GM10847 (cell line): ENCODE results near the gene CCDC141.

ENCODE experiments used
- POLR2A ChIP-seq: IDR thresholded peaks from 2 replicates; pipeline ENCODE4 v1.6.1; 2011; ENCODE audit not compliant: insufficient read length; ENCODE audit errors: extremely low read depth

The CCDC141 gene

GRCh38 chr2:178994264-178994663 lies 55.7 kb downstream of the CCDC141 start:
- no peak for TF ChIP-seq POLR2A

- no peak for TF ChIP-seq POLR2A
Measured at GRCh38 chr2:178993788-178994187, 56.1 kb downstream of the CCDC141 start.

- no peak for TF ChIP-seq POLR2A
Measured at GRCh38 chr2:178990533-178991241, 59.2 kb downstream of the CCDC141 start.

GRCh38 chr2:178980815-178981214 lies 69.1 kb downstream of the CCDC141 start:
- TF ChIP-seq POLR2A: no peak

- no peak for TF ChIP-seq POLR2A
Measured at GRCh38 chr2:178978667-178979066, 71.3 kb downstream of the CCDC141 start.

- TF ChIP-seq POLR2A: no peak
Measured at GRCh38 chr2:178976351-178976750, 73.6 kb downstream of the CCDC141 start.

GRCh38 chr2:178962805-178963433 lies 87.0 kb downstream of the CCDC141 start:
- no peak for TF ChIP-seq POLR2A

- TF ChIP-seq POLR2A: no peak
Measured at GRCh38 chr2:178962152-178962551, 87.8 kb downstream of the CCDC141 start.

GRCh38 chr2:178954049-178954448 lies 95.9 kb downstream of the CCDC141 start:
- no peak for TF ChIP-seq POLR2A

GRCh38 chr2:178951266-178952006 lies 98.5 kb downstream of the CCDC141 start:
- no peak for TF ChIP-seq POLR2A

GRCh38 chr2:178949584-178949983 lies 100.4 kb downstream of the CCDC141 start:
- no peak for TF ChIP-seq POLR2A

GRCh38 chr2:178949151-178949550 lies 100.8 kb downstream of the CCDC141 start:
- TF ChIP-seq POLR2A: no peak

- no peak for TF ChIP-seq POLR2A
Measured at GRCh38 chr2:178947006-178947405, 102.9 kb downstream of the CCDC141 start.

GRCh38 chr2:178946494-178946893 lies 103.4 kb downstream of the CCDC141 start:
- TF ChIP-seq POLR2A: no peak

- no peak for TF ChIP-seq POLR2A
Measured at GRCh38 chr2:178943745-178944144, 106.2 kb downstream of the CCDC141 start.

- no peak for TF ChIP-seq POLR2A
Measured at GRCh38 chr2:178934571-178934970, 115.4 kb downstream of the CCDC141 start.
